ENCODE data around the gene MAST1.
"Not testable (repeated sequence)": the region's sequence is repeated elsewhere in the genome, so short reads cannot be mapped to it uniquely, and the experiment has no call there.

DNA sequence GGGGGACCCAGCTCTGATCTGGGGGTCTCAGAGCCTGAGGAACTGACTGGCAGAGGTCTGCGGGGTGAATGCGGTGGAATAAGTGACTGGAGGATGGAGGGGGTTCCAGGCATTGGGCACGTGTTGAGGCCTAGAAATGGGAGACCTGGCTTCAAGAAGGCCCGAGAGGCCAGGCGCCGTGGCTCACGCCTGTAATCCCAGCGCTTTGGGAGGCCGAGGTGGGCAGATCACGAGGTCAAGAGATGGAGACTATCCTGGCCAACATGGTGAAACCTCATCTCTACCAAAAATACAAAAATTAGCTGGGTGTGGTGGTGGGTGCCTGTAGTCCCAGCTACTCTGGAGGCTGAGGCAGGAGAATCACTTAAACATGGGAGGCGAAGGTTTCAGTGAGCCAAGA lies 20.5 kb upstream of the MAST1 start:
- TF ChIP-seq, protein P1, sequence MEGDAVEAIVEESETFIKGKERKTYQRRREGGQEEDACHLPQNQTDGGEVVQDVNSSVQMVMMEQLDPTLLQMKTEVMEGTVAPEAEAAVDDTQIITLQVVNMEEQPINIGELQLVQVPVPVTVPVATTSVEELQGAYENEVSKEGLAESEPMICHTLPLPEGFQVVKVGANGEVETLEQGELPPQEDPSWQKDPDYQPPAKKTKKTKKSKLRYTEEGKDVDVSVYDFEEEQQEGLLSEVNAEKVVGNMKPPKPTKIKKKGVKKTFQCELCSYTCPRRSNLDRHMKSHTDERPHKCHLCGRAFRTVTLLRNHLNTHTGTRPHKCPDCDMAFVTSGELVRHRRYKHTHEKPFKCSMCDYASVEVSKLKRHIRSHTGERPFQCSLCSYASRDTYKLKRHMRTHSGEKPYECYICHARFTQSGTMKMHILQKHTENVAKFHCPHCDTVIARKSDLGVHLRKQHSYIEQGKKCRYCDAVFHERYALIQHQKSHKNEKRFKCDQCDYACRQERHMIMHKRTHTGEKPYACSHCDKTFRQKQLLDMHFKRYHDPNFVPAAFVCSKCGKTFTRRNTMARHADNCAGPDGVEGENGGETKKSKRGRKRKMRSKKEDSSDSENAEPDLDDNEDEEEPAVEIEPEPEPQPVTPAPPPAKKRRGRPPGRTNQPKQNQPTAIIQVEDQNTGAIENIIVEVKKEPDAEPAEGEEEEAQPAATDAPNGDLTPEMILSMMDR (IDR thresholded peaks at IDR 0.05 in 4 of 5, conservative IDR thresholded peaks at IDR 0.05 in 1 of 5), result not testable (repeated sequence)
- TF ChIP-seq POLR2A (IDR thresholded peaks at IDR 0.05), result not testable (repeated sequence)
